NOMO-1 (cell line): ENCODE data around the gene SRD5A2.

ENCODE experiments used
- DNase-seq, 2 experiments: peaks; one replicate each; lab custom pipeline; 2025; ENCODE audit not compliant: unreplicated experiment in 2 of 2; lab: John Stamatoyannopoulos, UW

The SRD5A2 gene

DNA sequence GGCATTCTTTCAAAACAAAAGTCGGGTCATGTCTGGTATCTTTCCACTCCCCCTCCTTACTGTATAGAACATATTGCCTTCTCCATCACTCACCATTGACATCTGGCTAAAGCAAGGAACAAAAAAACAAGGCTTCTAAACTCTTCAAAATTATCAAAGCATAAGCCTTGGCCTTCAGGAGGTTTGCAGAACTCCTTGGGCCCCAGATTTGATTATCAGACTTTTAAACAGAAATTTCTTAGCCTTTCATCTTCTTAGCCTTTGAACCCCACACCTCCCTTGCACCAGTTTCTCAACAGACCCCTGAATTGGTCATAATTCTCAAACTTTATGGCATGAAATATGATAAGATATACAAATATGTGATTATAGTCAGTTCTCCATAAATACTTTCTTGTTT lies 106.4 kb downstream of the SRD5A2 start:
- no peak for DNase-seq
